G401 (cell line): Measurements from ENCODE around the gene CNIH3. TPM values are rescaled to one million over a fixed set of nuclear protein-coding genes. Genes with fewer than 3 reads are reported as not detected.

Experiments used
- DNase-seq: peaks from one replicate; pipeline ENCODE4 v3.0.0-alpha.2; 2015; ENCODE audit warnings: low spot score
- in situ Hi-C: cut with HindIII; loops from 2 replicates; pipeline ENCODE4 v1.10.0; 2016; ENCODE audit warnings: low sequenced_read_pairs, mixed read lengths
- total RNA-seq: library from RNA; depleted of rRNA; stranded (reverse); fragments of >200 nt; shearing (Covaris generic); gene quantifications from 2 replicates; pipeline ENCODE4 v1.2.3, GENCODE V29; 2014

The CNIH3 gene
- total RNA-seq, 1 experiment from 2014 or later = 3.2 TPM

GRCh38 chr1:224755586-224755985, 139.5 kb downstream of the CNIH3 start:
- in situ Hi-C loops = no loop called here
- DNase-seq = no peak

- in situ Hi-C loops = no loop called here
- no peak for DNase-seq
Observed at GRCh38 chr1:224757508-224757907, 141.4 kb downstream of the CNIH3 start.

GRCh38 chr1:224759135-224759534, 143.0 kb downstream of the CNIH3 start:
- no peak for DNase-seq
- in situ Hi-C loops = no loop called here

GRCh38 chr1:224759681-224760091, 143.6 kb downstream of the CNIH3 start:
- no peak for DNase-seq
- in situ Hi-C loops = no loop called here

GRCh38 chr1:224760163-224760562, 144.0 kb downstream of the CNIH3 start:
- DNase-seq = no peak
- in situ Hi-C loops = no loop called here

GRCh38 chr1:224761245-224761644, 145.1 kb downstream of the CNIH3 start:
- peak; percentile 1 for DNase-seq
- in situ Hi-C loops = no loop called here

- no peak for DNase-seq
- in situ Hi-C loops = no loop called here
Observed at GRCh38 chr1:224762046-224762445, 145.9 kb downstream of the CNIH3 start.

- DNase-seq = no peak
- in situ Hi-C loops = no loop called here
Observed at GRCh38 chr1:224762701-224763100, 146.6 kb downstream of the CNIH3 start.

- in situ Hi-C loops = no loop called here
- peak; percentile 9 for DNase-seq
Observed at GRCh38 chr1:224763126-224763775, 147.1 kb downstream of the CNIH3 start.

GRCh38 chr1:224766266-224766665, 150.1 kb downstream of the CNIH3 start:
- in situ Hi-C loops = no loop called here
- DNase-seq = no peak

- in situ Hi-C loops = no loop called here
- no peak for DNase-seq
Observed at GRCh38 chr1:224767031-224767430, 150.9 kb downstream of the CNIH3 start.

- DNase-seq = no peak
- in situ Hi-C loops = no loop called here
Observed at GRCh38 chr1:224767676-224768075, 151.6 kb downstream of the CNIH3 start.

GRCh38 chr1:224768971-224769370, 152.9 kb downstream of the CNIH3 start:
- no peak for DNase-seq
- in situ Hi-C loops = no loop called here

- in situ Hi-C loops = no loop called here
Observed at GRCh38 chr1:224769452-224770335, 153.6 kb downstream of the CNIH3 start.

GRCh38 chr1:224770336-224770693, 154.2 kb downstream of the CNIH3 start:
- DNase-seq = no peak
- in situ Hi-C loops = no loop called here

More at GRCh38 chr1:224769452-224770335, 153.6 kb downstream of the CNIH3 start:
- DNase-seq = no peak

- DNase-seq = no peak
- in situ Hi-C loops = no loop called here
Observed at GRCh38 chr1:224773646-224774045, 157.5 kb downstream of the CNIH3 start.

GRCh38 chr1:224774378-224774777, 158.3 kb downstream of the CNIH3 start:
- in situ Hi-C loops = no loop called here

GRCh38 chr1:224777180-224777579, 161.1 kb downstream of the CNIH3 start:
- in situ Hi-C loops = no loop called here
- no peak for DNase-seq

More at GRCh38 chr1:224774378-224774777, 158.3 kb downstream of the CNIH3 start:
- no peak for DNase-seq

- in situ Hi-C loops = no loop called here
- DNase-seq = no peak
Observed at GRCh38 chr1:224779536-224779935, 163.4 kb downstream of the CNIH3 start.

- no peak for DNase-seq
- in situ Hi-C loops = no loop called here
Observed at GRCh38 chr1:224780736-224781135, 164.6 kb downstream of the CNIH3 start.

- no peak for DNase-seq
- in situ Hi-C loops = no loop called here
Observed at GRCh38 chr1:224781800-224782199, 165.7 kb downstream of the CNIH3 start.
